HCT116 (cell line): ENCODE data around the gene TAF15. TPM values are rescaled to one million over a fixed set of nuclear protein-coding genes. Genes with fewer than 3 reads are reported as not detected.

Experiments used
- ATAC-seq: fragments of 200-7000 bp; cut with Tn5 transposase; 2 replicates; pipeline ENCODE4 v1.9.1; 2020; ENCODE audit warnings: mild to moderate bottlenecking, moderate library complexity
- BruUV-seq: library from RNA; stranded (reverse); fragments of 400-500 nt; replicated peaks from 2 replicates; lab custom pipeline; 2021; lab: Mats Ljungman, UMichigan
- CTCF ChIA-PET: fragments of 300-600 bp; sonication (Branson Sonifier 250); formaldehyde crosslinking; loops from one replicate; lab custom pipeline; 2021; ENCODE audit warnings: antibody characterized with exemption; lab: Charles Lee
- POLR2A ChIA-PET: fragments of 300-600, 350-600 bp; sonication (Branson Sonifier 250); formaldehyde crosslinking; loops from one replicate; lab custom pipeline; 2021; ENCODE audit warnings: antibody characterized with exemption; lab: Charles Lee
- RAD21 ChIA-PET, 2 experiments: fragments of 300-600 bp; sonication (Branson Sonifier 250); formaldehyde crosslinking; loops; one replicate each; lab custom pipeline; 2023; ENCODE audit warnings: low total read pairs in 2 of 2; ENCODE audit not compliant: uncharacterized antibody in 2 of 2, unreplicated experiment in 2 of 2, low non-redundant PET in 1 of 2; lab: Charles Lee
- DNase-seq: peaks from one replicate; pipeline ENCODE4 v3.0.0-alpha.2; 2010; ENCODE audit warnings: low read depth, low spot score
- H2AFZ ChIP-seq: fragments of 200-600 bp; shearing (Covaris generic), sonication (generic); 2 replicates; pipeline ENCODE4 v1.6.1; 2017; ENCODE audit warnings: low read depth, mixed run types, mixed read lengths, antibody characterized with exemption, low read length; ENCODE audit not compliant: poor library complexity, severe bottlenecking
- H3K27ac ChIP-seq: 2 replicates; pipeline ENCODE4 v1.5.1; 2012; ENCODE audit warnings: low read depth, low read length
- H3K27me3 ChIP-seq: fragments of 200-600 bp; sonication (generic); 2 replicates; pipeline ENCODE4 v1.6.1; 2016; ENCODE audit warnings: mixed run types, low read length, mixed read lengths; ENCODE audit not compliant: insufficient read depth
- H3K36me3 ChIP-seq, 2 experiments: fragments of 200-500 bp in 1 of 2; fragments of 200-600 bp in 1 of 2; sonication (Bioruptor generic) in 1 of 2; sonication (generic) in 1 of 2; 2 replicates each; pipeline versions ENCODE4 v1.5.1 to v1.6.1; 2014 to 2016; ENCODE audit warnings: low read length in 2 of 2, inconsistent platforms in 1 of 2, mixed read lengths in 1 of 2, mixed run types in 1 of 2; ENCODE audit not compliant: insufficient read depth in 2 of 2, control insufficient read depth in 1 of 2
- H3K4me1 ChIP-seq, 2 experiments: fragments of 200-600 bp in 1 of 2; sonication (generic) in 1 of 2; 2 replicates each; pipeline versions ENCODE4 v1.5.1 to v1.6.1; 2012 to 2017; ENCODE audit warnings: low read length in 2 of 2, inconsistent platforms in 1 of 2, mild to moderate bottlenecking in 1 of 2, mixed read lengths in 1 of 2, mixed run types in 1 of 2, moderate library complexity in 1 of 2; ENCODE audit not compliant: insufficient read depth in 2 of 2, control insufficient read depth in 1 of 2
- H3K4me2 ChIP-seq: fragments of 200-600 bp; sonication (generic); 2 replicates; pipeline ENCODE4 v1.6.1; 2017; ENCODE audit warnings: mixed run types, low read length, mixed read lengths
- H3K4me3 ChIP-seq, 2 experiments: fragments of 200-600 bp in 1 of 2; sonication (generic) in 1 of 2; replicated peaks in 1 of 2; 2 replicates each; pipeline ENCODE4 v1.5.1; 2011 to 2016; ENCODE audit warnings: low read length in 2 of 2, control low read depth in 1 of 2, low read depth in 1 of 2, mild to moderate bottlenecking in 1 of 2, mixed read lengths in 1 of 2, mixed run types in 1 of 2
- H3K79me2 ChIP-seq: fragments of 200-600 bp; sonication (generic); 2 replicates; pipeline ENCODE4 v1.6.1; 2017; ENCODE audit warnings: mild to moderate bottlenecking, mixed run types, low read length, moderate library complexity, mixed read lengths; ENCODE audit not compliant: insufficient read depth
- H3K9ac ChIP-seq: fragments of 200-600 bp; sonication (generic); 2 replicates; pipeline ENCODE4 v1.6.1; 2016; ENCODE audit warnings: low read length, mixed read lengths
- H3K9me2 ChIP-seq: fragments of 200-600 bp; sonication (generic), shearing (Covaris generic); 2 replicates; pipeline ENCODE4 v1.6.1; 2017; ENCODE audit warnings: mixed run types, mild to moderate bottlenecking, moderate library complexity; ENCODE audit not compliant: insufficient read depth
- H3K9me3 ChIP-seq, 2 experiments: fragments of 200-500 bp in 1 of 2; fragments of 200-600 bp in 1 of 2; sonication (Bioruptor generic) in 1 of 2; sonication (generic) in 1 of 2; 2 replicates each; pipeline ENCODE4 v1.6.1; 2014 to 2017; ENCODE audit warnings: low read length in 2 of 2, mixed read lengths in 2 of 2, inconsistent platforms in 1 of 2, low read depth in 1 of 2, mild to moderate bottlenecking in 1 of 2, mixed run types in 1 of 2, moderate library complexity in 1 of 2; ENCODE audit not compliant: control insufficient read depth in 1 of 2, insufficient read depth in 1 of 2
- H4K20me1 ChIP-seq: fragments of 200-600 bp; sonication (generic), shearing (Covaris generic); 2 replicates; pipeline ENCODE4 v1.6.1; 2017; ENCODE audit warnings: mixed run types, mild to moderate bottlenecking, moderate library complexity; ENCODE audit not compliant: insufficient read depth
- CBX3 ChIP-seq: IDR thresholded peaks from 2 replicates; pipeline ENCODE4 v1.6.1; 2012; ENCODE audit warnings: low read depth
- CEBPB ChIP-seq: IDR thresholded peaks from 2 replicates; pipeline ENCODE4 v1.6.1; 2012; ENCODE audit warnings: low read depth
- EGR1 ChIP-seq: IDR thresholded peaks from 2 replicates; pipeline ENCODE4 v1.6.1; 2012; ENCODE audit warnings: low read depth
- ELF1 ChIP-seq: IDR thresholded peaks from 2 replicates; pipeline ENCODE4 v1.6.1; 2012; ENCODE audit warnings: low read depth, borderline replicate concordance
- EZH2 ChIP-seq: fragments of 200-600 bp; sonication (generic); IDR thresholded peaks from 2 replicates; pipeline ENCODE4 v1.6.1; 2017; ENCODE audit warnings: antibody characterized with exemption, mixed run types
- EZH2phosphoT487 ChIP-seq: fragments of 200-600 bp; IDR thresholded peaks from 2 replicates; pipeline ENCODE4 v1.6.1; 2018; ENCODE audit warnings: antibody characterized with exemption, borderline replicate concordance
- FOSL1 ChIP-seq: IDR thresholded peaks from 2 replicates; pipeline ENCODE4 v1.6.1; 2012; ENCODE audit warnings: low read depth
- JUND ChIP-seq: IDR thresholded peaks from 2 replicates; pipeline ENCODE4 v1.6.1; 2012
- POLR2A ChIP-seq: IDR thresholded peaks from 2 replicates; pipeline ENCODE4 v1.7.0; 2011; ENCODE audit warnings: borderline replicate concordance; ENCODE audit not compliant: insufficient read depth, insufficient read length; ENCODE audit errors: extremely low read depth
- RAD21 ChIP-seq: IDR thresholded peaks from 2 replicates; pipeline ENCODE4 v1.6.1; 2012; ENCODE audit warnings: low read depth, mild to moderate bottlenecking
- SIN3A ChIP-seq: IDR thresholded peaks from 2 replicates; pipeline ENCODE4 v1.6.1; 2012; ENCODE audit warnings: low read depth
- SP1 ChIP-seq: IDR thresholded peaks from 2 replicates; pipeline ENCODE4 v1.6.1; 2012; ENCODE audit warnings: low read depth
- SRF ChIP-seq: IDR thresholded peaks from 2 replicates; pipeline ENCODE4 v1.6.1; 2012; ENCODE audit warnings: low read depth
- TCF7L2 ChIP-seq: IDR thresholded peaks from 2 replicates; pipeline ENCODE4 v1.7.0; 2011; ENCODE audit warnings: borderline replicate concordance, inconsistent platforms; ENCODE audit not compliant: insufficient read depth, insufficient read length; ENCODE audit errors: extremely low read depth
- ZFX ChIP-seq: fragments of 450-650 bp; IDR thresholded peaks from 2 replicates; pipeline ENCODE4 v1.6.1; 2017
- intact Hi-C: fragments of 100-400 bp; cut with micrococcal nuclease; formaldehyde crosslinking; loops from 2 replicates; pipeline ENCODE4 v1.10.0; 2022
- total RNA-seq: library from RNA; stranded (reverse); gene quantifications from one replicate; pipeline ENCODE4 v1.2.1, GENCODE V29; 2021; ENCODE audit not compliant: unreplicated experiment
- TF ChIP-seq, protein P1 (sequence below): IDR thresholded peaks from 2 replicates; pipeline ENCODE4 v1.6.1; 2012
- TF ChIP-seq, protein P2 (sequence below): IDR thresholded peaks from 2 replicates; pipeline ENCODE4 v1.6.1; 2011; ENCODE audit warnings: mild to moderate bottlenecking, low read length, moderate library complexity; ENCODE audit not compliant: insufficient replicate concordance; ENCODE audit errors: extremely low read depth
- TF ChIP-seq, protein P3 (sequence below): IDR thresholded peaks from 2 replicates; pipeline ENCODE4 v1.6.1; 2012

The TAF15 gene
- total RNA-seq, 1 experiment from 2014 or later: 346 TPM

- TF ChIP-seq POLR2A (no peak), RAD21 (no peak), FOSL1 (no peak), SIN3A (no peak), SP1 (no peak), ELF1 (no peak), CBX3 (no peak), CEBPB (no peak), TCF7L2 (no peak), JUND (no peak), EZH2 (no peak), SRF (no peak), ZFX (no peak), EGR1 (no peak), EZH2phosphoT487 (no peak)
- TF ChIP-seq, protein P1, sequence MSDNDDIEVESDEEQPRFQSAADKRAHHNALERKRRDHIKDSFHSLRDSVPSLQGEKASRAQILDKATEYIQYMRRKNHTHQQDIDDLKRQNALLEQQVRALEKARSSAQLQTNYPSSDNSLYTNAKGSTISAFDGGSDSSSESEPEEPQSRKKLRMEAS: no peak
- TF ChIP-seq, protein P2, sequence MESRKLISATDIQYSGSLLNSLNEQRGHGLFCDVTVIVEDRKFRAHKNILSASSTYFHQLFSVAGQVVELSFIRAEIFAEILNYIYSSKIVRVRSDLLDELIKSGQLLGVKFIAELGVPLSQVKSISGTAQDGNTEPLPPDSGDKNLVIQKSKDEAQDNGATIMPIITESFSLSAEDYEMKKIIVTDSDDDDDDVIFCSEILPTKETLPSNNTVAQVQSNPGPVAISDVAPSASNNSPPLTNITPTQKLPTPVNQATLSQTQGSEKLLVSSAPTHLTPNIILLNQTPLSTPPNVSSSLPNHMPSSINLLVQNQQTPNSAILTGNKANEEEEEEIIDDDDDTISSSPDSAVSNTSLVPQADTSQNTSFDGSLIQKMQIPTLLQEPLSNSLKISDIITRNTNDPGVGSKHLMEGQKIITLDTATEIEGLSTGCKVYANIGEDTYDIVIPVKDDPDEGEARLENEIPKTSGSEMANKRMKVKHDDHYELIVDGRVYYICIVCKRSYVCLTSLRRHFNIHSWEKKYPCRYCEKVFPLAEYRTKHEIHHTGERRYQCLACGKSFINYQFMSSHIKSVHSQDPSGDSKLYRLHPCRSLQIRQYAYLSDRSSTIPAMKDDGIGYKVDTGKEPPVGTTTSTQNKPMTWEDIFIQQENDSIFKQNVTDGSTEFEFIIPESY: no peak
- TF ChIP-seq, protein P3, sequence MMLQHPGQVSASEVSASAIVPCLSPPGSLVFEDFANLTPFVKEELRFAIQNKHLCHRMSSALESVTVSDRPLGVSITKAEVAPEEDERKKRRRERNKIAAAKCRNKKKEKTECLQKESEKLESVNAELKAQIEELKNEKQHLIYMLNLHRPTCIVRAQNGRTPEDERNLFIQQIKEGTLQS: no peak
- Histone ChIP-seq H3K9me3 (no peaks in the 10 kb centered on the region), H3K9ac (no peak overlapping the region), H3K4me2 (no peak overlapping the region), H4K20me1 (no peaks in the 10 kb centered on the region), H3K36me3 (no peaks in the 10 kb centered on the region), H3K27ac (no peak overlapping the region), H3K4me3 (no peak overlapping the region), H3K9me2 (no peaks in the 10 kb centered on the region), H3K27me3 (no peaks in the 10 kb centered on the region), H2AFZ (no peak overlapping the region), H3K79me2 (no peaks in the 10 kb centered on the region), H3K4me1 (peaks cover 6 to 40% of the 10 kb centered on the region in 2 experiments)
- CTCF ChIA-PET: interaction anchor here (1.6 kb wide), 1 partner anchor 29 kb away, joined by 6 read pairs; no protein-coding TSS in a partner anchor
- RAD21 ChIA-PET: no interaction called here
- DNase-seq (no peak), ATAC-seq (no peak)
- intact Hi-C loops: no loop called here
- no TSS peak for BruUV-seq
- POLR2A ChIA-PET: interaction anchor here (1.6 kb wide), 1 partner anchor 15 kb away, joined by 8 read pairs; the partner anchor contains the start of gene TAF15
Observed at GRCh38 chr17:35793257-35793656, 16.0 kb upstream of the TAF15 start.
